ENCODE results near the gene MDM2. TPM values are rescaled to one million over a fixed set of nuclear protein-coding genes. Genes with fewer than 3 reads are reported as not detected.

Gene MDM2
- total and polyA plus RNA-seq, 8 donors: 30.7 to 132 (median 56.8) TPM

DNA sequence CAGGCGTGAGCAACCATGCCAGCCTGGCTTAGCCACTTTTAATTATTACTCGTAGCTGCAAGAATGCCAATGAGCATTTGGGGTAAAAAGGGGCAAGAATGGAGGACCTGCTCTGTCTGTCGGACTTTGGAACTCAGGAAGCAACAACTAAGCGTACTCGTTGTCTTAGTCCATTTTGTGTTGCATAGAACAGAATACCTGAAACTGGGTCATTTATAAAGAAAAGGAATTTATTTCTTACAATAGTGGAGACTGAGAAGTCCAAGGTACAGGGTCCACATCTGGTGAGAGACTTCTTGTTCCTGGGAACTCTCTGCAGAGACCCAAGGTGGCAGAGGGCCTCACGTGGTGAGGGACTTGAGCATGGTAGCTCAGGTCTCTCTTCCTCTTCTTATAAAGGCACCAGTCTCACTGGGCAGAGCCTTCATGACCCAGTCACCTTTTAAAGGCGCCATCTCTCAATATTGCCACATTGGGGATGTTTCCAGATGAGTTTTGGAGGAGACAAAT, 32.8 kb upstream of the MDM2 start:
- TF ChIP-seq, protein P1, sequence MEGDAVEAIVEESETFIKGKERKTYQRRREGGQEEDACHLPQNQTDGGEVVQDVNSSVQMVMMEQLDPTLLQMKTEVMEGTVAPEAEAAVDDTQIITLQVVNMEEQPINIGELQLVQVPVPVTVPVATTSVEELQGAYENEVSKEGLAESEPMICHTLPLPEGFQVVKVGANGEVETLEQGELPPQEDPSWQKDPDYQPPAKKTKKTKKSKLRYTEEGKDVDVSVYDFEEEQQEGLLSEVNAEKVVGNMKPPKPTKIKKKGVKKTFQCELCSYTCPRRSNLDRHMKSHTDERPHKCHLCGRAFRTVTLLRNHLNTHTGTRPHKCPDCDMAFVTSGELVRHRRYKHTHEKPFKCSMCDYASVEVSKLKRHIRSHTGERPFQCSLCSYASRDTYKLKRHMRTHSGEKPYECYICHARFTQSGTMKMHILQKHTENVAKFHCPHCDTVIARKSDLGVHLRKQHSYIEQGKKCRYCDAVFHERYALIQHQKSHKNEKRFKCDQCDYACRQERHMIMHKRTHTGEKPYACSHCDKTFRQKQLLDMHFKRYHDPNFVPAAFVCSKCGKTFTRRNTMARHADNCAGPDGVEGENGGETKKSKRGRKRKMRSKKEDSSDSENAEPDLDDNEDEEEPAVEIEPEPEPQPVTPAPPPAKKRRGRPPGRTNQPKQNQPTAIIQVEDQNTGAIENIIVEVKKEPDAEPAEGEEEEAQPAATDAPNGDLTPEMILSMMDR (IDR thresholded peaks at IDR 0.05): no peak
- Histone ChIP-seq H3K9me3 (no peaks in the 10 kb centered on the region), H3K36me3 (no peaks in the 10 kb centered on the region), H3K27ac (no peak overlapping the region), H3K4me1 (no peaks in the 10 kb centered on the region), H3K27me3 (no peaks in the 10 kb centered on the region), H3K4me3 (no peak overlapping the region)
- ATAC-seq: no peak
- DNase-seq: no peak
- intact Hi-C loops (cut with DNase I): no loop called here
- 90 to 91% methylated on average over 7 of the region's 7 CpGs for WGBS, 2 donors
- no peak for FAIRE-seq

DNA sequence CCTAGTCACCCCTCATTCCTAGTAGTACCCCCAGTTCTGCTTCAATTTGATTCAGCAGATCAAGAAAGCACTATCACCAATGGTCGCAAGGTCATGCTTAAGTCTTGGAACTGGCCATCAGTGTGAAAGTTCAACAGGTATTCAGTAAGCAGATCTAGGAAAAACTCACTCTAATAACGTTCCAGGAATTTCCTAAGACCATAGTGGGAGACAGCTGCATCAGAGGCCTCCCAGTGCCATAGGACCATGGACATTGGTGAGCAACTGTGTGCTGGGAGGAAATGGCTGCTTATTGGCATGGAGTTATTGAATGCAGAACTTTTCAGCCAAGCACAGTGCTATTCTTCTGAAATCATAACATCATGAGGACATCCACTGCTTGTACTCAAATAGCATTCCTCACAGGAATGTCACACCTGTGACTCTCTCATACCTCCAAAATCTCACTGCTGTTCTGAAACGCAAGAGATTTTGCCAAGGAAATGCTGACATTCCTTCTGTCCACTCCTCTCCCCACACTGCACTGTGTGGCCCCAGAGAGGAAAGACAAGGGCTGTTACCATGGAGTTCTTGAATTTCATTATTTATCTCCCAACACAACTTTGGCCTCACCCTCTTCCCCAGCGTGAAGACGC, 30.9 kb upstream of the MDM2 start:
- H3K4me1 ChIP-seq: no peaks in the 10 kb centered on the region
- 67 to 77% methylated on average over 5 of the region's 5 CpGs for WGBS, 2 donors
- DNase-seq: no peak
- FAIRE-seq: no peak
- TF ChIP-seq, protein P1 (IDR thresholded peaks at IDR 0.05): no peak
- H3K36me3 ChIP-seq: no peaks in the 10 kb centered on the region
- no peaks in the 10 kb centered on the region for H3K27me3 ChIP-seq
- intact Hi-C loops (cut with DNase I): no loop called here
- no peak overlapping the region for H3K27ac ChIP-seq
- H3K9me3 ChIP-seq: no peaks in the 10 kb centered on the region
- ATAC-seq: no peak
- no peak overlapping the region for H3K4me3 ChIP-seq

DNA sequence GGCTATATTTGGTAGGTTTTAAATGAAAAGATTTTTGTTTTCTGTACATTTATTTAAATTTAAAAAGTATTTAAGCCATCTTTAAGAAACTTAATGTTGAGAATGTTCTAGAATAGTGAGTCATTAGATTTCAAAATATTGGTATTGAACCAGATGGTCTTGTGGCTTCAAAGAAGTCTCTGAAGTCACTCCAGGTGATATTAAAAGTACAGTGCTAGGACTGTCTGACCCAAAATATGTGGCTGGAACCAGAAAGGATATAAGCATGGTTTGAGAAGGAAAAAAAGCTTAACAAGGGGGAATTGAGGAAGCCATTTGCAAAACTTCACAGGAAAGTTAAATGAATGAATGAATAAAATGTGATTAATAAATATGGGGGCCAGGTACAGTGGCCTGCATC, 28.7 kb upstream of the MDM2 start:
- intact Hi-C loops (cut with DNase I): no loop called here
- TF ChIP-seq, protein P1 (IDR thresholded peaks at IDR 0.05): no peak
- Histone ChIP-seq H3K4me1 (no peaks in the 10 kb centered on the region), H3K9me3 (no peaks in the 10 kb centered on the region), H3K36me3 (no peaks in the 10 kb centered on the region), H3K27ac (no peak overlapping the region), H3K4me3 (no peak overlapping the region), H3K27me3 (no peaks in the 10 kb centered on the region)
- no peak for FAIRE-seq
- ATAC-seq: no peak
- DNase-seq: no peak

DNA sequence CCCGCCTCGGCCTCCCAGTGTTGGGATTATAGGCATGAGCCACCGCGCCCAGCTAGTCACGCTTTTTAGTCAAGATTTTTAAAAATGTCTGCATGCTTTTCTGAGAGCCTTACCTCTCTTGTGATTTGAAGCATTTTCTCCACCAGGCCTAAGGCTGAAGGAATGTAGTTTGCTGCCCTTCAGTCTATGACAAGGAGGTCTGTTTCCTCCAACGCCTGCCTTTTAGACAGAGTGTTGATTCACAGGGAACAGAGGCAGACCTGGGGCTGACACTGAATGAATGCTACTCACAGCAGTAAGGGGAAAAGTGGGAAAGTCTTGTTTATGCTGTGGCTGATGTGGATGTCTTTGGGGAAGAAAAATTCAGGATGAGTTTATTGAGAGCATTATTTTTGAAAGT, 27.2 kb upstream of the MDM2 start:
- H3K4me1 ChIP-seq: peaks cover 5 to 11% (median 7%) of the 10 kb centered on the region in 3 donors
- TF ChIP-seq, protein P1 (IDR thresholded peaks at IDR 0.05): no peak
- 92 to 95% methylated on average over 6 of the region's 6 CpGs for WGBS, 2 donors
- no peak for DNase-seq
- H3K27ac ChIP-seq: no peak overlapping the region
- no peak overlapping the region for H3K4me3 ChIP-seq
- no peaks in the 10 kb centered on the region for H3K9me3 ChIP-seq
- H3K36me3 ChIP-seq: no peaks in the 10 kb centered on the region
- ATAC-seq: no peak
- no peak for FAIRE-seq
- no peaks in the 10 kb centered on the region for H3K27me3 ChIP-seq
- intact Hi-C loops (cut with DNase I): no loop called here

DNA sequence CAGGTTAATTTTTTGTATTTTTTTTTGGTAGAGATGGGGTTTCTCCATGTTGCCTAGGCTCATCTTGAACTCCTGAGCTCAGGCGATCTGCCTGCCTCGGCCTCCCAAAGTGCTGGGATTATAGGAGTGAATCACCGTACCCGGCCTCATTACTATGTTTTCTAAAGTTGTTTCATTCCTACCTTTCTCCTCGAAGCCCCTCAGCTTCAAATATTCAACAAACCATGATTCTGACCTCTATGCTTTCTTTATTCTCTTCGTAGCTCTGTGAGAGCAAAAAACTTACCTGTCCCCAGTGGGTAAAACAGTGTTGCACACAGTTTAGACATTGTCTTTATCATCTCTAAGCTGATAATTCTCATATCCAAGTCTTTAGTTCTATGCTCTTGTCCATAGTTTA, 26.2 kb upstream of the MDM2 start:
- H3K4me3 ChIP-seq: no peak overlapping the region
- no peaks in the 10 kb centered on the region for H3K9me3 ChIP-seq
- H3K36me3 ChIP-seq: no peaks in the 10 kb centered on the region
- H3K4me1 ChIP-seq: peaks cover 8 to 21% (median 16%) of the 10 kb centered on the region in 3 donors
- no peak for DNase-seq
- no peaks in the 10 kb centered on the region for H3K27me3 ChIP-seq
- no peak for FAIRE-seq
- H3K27ac ChIP-seq: no peak overlapping the region
- TF ChIP-seq, protein P1 (IDR thresholded peaks at IDR 0.05): no peak
- ATAC-seq: no peak
- intact Hi-C loops (cut with DNase I): no loop called here
- WGBS, 2 donors: 80 to 87% methylated on average over 6 of the region's 6 CpGs

Data from pancreas (tissue), 10 donors.